ENCODE data around the gene CLIC6. TPM values are rescaled to one million over a fixed set of nuclear protein-coding genes. Genes with fewer than 3 reads are reported as not detected.
"Not testable (repeated sequence)": the region's sequence is repeated elsewhere in the genome, so short reads cannot be mapped to it uniquely, and the experiment has no call there.

CLIC6 gene
- total RNA-seq, 4 donors from 2014 or later: 2.1 to 5.9 (median 3.3) TPM

GRCh38 chr21:34707876-34708325, 39.1 kb downstream of the CLIC6 start:
- peak in 1 of 2 donors; percentile 37 for DNase-seq (ENCODE audit: low spot score in 2 of 2)
- 74 to 89% methylated on average over 8 of the region's 8 CpGs for WGBS, 2 donors
- no peak overlapping the region for H3K4me3 ChIP-seq (ENCODE audit: low read depth, poor library complexity, severe bottlenecking)
- intact Hi-C loops (cut with DNase I; ENCODE audit: low total_unique reads): no loop called here
- TF ChIP-seq CTCF (IDR thresholded peaks at IDR 0.05) (no peak), POLR2A (IDR thresholded peaks at IDR 0.05) (no peak)

- no peak overlapping the region for H3K4me3 ChIP-seq (ENCODE audit: low read depth, poor library complexity, severe bottlenecking)
- 62 to 70% methylated on average over 1 of the region's 1 CpG for WGBS, 2 donors
- TF ChIP-seq POLR2A (IDR thresholded peaks at IDR 0.05): no peak
- TF ChIP-seq CTCF (IDR thresholded peaks at IDR 0.05): no peak
- intact Hi-C loops (cut with DNase I; ENCODE audit: low total_unique reads): no loop called here
- DNase-seq (ENCODE audit: low spot score in 2 of 2): no peak
Observed at GRCh38 chr21:34713621-34714020, 44.8 kb downstream of the CLIC6 start.

- 88 to 92% methylated on average over 5 of the region's 5 CpGs for WGBS, 2 donors
- intact Hi-C loops (cut with DNase I; ENCODE audit: low total_unique reads): no loop called here
- H3K4me3 ChIP-seq (ENCODE audit: low read depth, poor library complexity, severe bottlenecking): no peak overlapping the region
- TF ChIP-seq POLR2A (IDR thresholded peaks at IDR 0.05) (no peak), CTCF (IDR thresholded peaks at IDR 0.05) (no peak)
- no peak for DNase-seq (ENCODE audit: low spot score in 2 of 2)
Observed at GRCh38 chr21:34715518-34715917, 46.7 kb downstream of the CLIC6 start.

GRCh38 chr21:34715985-34716596, 47.3 kb downstream of the CLIC6 start:
- intact Hi-C loops (cut with DNase I; ENCODE audit: low total_unique reads): no loop called here
- DNase-seq (ENCODE audit: low spot score in 2 of 2): no peak
- no peak overlapping the region for H3K4me3 ChIP-seq (ENCODE audit: low read depth, poor library complexity, severe bottlenecking)
- TF ChIP-seq POLR2A (IDR thresholded peaks at IDR 0.05): no peak
- WGBS, 2 donors: 88% methylated on average over 7 of the region's 7 CpGs

- H3K4me3 ChIP-seq (ENCODE audit: low read depth, poor library complexity, severe bottlenecking); DNase-seq (ENCODE audit: low spot score in 2 of 2); intact Hi-C loops (cut with DNase I; ENCODE audit: low total_unique reads): not testable (repeated sequence)
- 89 to 96% methylated on average over 3 of the region's 3 CpGs for WGBS, 2 donors
Observed at GRCh38 chr21:34718529-34718928, 49.7 kb downstream of the CLIC6 start.

- no peak for TF ChIP-seq POLR2A (IDR thresholded peaks at IDR 0.05)
- TF ChIP-seq CTCF (IDR thresholded peaks at IDR 0.05): no peak
- DNase-seq (ENCODE audit: low spot score in 2 of 2): no peak
- no peak overlapping the region for H3K4me3 ChIP-seq (ENCODE audit: low read depth, poor library complexity, severe bottlenecking)
- intact Hi-C loops (cut with DNase I; ENCODE audit: low total_unique reads): no loop called here
- WGBS, 2 donors: 66 to 75% methylated on average over 7 of the region's 7 CpGs
Observed at GRCh38 chr21:34722684-34723300, 54.0 kb downstream of the CLIC6 start.
